GM18498 (cell line): ENCODE data around the gene HADHB.
"Not testable (repeated sequence)": the region's sequence is repeated elsewhere in the genome, so short reads cannot be mapped to it uniquely, and the experiment has no call there.

Experiments used
- ATAC-seq: cut with Tn5 transposase; IDR thresholded peaks from one replicate; pipeline ENCODE4 v1.9.1; 2021; ENCODE audit warnings: mild to moderate bottlenecking, moderate library complexity; ENCODE audit not compliant: unreplicated experiment

Gene HADHB

DNA sequence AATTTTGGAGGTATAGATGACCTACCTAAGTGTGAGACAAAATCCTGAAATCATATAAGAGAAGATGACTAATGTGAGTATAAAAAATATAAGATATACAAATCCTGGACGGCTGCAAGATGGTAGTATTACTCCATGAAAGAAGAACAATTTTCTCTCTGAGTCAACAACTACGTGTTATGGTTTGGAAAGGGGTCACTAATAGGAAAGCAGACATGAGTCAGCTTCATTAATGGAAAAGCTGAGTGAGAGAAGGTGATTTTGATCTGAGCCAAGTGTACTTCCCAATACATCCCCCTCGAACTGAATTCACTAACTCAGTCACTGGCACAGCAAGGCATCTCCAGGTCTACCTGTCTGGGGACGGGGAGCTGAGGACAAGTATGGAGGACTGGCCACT lies 81.1 kb downstream of the HADHB start:
- ATAC-seq, result no peak

DNA sequence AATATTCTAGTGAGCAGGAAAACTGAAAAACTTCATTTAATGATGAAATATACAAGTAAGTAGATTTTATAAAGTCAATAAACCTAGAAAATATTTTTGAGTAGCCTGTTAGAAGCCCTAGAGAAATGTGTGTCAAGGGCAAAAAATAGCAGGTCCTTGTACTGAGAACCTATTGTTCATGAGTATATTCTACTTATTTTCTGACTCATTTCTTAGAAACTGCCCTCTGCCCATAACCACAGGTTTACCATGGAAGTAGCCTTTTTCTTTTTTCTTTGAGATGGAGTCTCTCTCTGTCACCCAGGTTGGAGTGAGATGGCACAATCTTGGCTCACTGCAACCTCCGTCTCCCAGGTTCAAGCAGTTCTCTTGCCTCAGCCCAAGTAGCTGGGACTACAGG lies 81.8 kb downstream of the HADHB start:
- no peak for ATAC-seq

DNA sequence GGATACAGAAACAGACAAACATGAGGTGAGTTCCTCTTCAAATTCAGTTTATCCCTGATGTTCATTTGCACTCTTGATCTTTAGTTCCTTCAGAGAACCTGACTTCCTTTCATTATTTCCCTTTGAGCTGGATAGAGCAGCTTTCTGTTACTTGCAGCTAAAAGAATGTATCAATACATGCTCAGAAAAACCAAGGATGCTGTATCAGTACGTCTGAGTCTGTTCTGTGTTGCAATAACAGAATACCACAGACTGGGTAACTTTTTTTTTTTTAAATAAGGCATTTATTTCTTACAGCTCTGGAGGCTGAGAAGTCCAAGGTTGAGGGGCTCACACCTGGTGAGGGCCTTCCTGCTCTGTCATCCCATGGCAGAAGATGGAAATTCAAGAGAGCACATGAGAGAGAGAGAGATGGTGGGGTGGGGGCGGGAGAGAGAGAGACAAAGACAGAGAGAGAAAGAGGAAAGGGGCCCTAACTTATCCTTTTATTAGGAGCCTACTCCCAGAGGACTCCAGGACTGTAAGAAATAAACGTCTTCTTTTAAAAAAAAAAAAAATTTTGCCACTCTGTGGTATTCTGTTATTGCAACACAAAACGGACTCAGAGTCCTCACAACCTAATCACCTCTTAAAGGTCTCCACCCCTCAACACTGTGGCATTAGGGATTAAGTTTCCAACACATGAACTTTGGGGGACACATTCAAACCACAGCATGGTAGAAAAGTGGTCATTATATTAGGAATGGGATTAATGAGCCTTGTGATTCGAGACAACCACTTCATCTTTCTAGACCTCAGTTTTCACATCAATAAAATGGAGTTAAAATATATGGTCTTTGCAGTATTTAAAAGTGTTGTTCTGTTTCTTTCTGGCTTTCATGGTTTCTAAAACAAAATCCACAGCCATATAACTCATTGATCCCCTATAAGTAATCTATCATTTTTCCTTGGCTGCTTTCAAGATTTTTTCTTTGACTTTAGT lies 82.8 kb downstream of the HADHB start:
- no peak for ATAC-seq

DNA sequence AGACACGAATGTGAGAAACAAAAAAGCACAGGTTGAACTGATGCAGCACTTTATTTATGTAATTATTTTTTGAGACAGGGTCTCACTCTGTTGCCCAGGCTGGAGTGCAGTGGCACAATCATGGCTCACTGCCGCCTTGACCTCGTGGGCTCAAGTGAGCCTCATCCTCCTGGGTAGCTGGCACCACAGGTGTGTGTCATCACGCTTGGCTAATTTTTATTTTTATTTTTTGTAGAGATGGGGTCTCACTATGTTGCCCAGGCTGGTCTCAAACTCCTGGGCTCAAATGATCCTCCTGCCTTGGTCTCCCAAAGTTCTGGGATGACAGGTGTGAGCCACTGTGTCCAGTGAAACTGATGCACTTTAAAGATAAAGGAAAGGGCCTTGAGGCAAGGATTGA lies 84.3 kb downstream of the HADHB start:
- not testable (repeated sequence) for ATAC-seq

DNA sequence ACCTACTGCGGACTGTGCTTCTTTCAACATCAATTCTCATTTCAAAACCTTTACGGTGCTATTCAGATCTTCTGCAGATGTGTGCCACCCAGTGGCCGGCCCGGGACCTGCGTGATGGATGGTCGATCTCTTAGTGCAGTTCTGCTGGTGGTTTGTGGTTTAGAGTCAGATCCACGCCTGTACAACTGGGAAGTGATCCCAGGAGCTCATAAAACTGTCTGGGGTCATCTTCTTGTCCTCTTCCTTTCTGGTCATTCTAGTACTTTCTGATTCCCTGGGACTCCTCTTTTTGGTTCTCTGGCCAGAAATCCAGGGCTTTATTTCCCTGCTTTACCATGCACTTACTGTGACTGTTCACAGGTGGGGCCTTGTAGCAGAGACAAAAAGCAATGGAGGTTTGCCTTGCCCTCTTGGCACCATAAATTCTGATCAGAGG lies 85.4 kb downstream of the HADHB start:
- peak; percentile 75 for ATAC-seq

DNA sequence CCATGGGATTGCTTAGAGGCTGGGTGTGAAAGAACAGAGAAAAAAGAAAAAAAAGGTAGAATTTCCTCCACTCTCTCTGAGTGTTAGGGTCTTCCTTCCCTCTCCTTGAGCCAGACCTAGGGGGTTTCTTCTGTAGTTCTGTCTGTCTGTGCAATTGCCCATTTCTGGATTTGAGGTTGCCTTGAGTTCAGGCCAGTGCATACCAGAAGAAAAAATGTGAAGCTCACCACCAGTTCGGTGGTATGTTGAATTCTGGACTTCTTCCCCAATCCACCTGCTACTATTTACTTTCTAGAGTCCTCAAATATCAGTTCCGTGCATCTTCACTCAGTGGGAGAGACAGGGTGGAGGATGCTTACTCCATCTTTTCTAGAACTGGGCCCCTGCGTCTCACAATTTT lies 85.9 kb downstream of the HADHB start:
- ATAC-seq, result no peak

DNA sequence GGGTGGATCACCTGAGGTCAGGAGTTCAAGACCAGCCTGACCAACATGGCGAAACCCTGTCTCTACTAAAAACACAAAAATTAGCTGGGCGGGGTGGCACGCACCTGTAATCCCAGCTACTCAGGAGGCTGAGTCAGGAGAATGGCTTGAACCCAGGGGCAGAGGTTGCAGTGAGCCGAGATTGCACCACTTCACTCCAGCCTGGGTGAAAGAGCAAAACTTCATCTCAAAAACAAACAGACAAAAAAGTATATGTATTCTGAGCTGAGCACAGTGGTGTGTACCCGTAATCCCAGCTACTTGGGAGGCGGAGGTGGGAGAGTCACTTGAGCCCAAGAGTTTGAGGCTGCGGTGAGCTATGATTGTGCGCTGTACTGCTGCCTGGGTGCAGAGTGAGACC lies 86.6 kb downstream of the HADHB start:
- ATAC-seq, result not testable (repeated sequence)

DNA sequence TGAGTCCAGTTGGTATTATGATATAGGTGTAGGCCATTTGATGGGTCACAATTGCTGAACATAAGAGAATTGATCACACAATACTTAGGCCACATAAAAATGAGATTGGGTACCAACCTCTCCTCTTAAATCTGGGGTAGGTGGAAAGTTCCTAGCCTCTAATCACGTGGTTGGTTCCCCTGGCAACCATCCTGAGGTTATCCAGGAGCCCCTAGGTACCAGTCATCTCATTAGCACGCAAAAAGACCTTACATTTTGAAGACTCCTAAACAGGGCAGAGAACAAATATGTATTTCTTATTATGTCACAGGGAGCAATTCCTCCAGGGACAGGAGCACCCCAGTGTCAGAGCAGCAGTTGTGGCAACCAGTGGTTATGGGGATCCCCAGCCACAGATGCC lies 88.6 kb downstream of the HADHB start:
- ATAC-seq, result no peak

DNA sequence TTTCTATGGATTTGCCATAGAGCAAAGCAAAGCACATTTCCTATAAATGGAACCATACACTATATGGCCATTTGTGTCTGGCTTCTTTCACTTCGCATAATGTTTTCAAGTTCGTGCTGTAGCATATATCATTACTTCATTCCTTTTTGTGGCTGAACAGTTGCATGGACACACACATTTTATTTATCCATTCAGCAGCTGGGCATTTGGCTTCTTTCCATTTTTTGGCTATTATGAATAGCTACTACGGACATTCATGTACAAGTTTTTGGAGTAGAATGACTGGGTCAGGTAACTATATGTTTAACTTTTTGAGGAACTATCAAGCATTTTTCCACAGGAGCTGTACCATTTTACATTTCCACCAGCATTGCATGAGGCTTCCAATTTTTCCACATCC lies 90.5 kb downstream of the HADHB start:
- ATAC-seq, result no peak

DNA sequence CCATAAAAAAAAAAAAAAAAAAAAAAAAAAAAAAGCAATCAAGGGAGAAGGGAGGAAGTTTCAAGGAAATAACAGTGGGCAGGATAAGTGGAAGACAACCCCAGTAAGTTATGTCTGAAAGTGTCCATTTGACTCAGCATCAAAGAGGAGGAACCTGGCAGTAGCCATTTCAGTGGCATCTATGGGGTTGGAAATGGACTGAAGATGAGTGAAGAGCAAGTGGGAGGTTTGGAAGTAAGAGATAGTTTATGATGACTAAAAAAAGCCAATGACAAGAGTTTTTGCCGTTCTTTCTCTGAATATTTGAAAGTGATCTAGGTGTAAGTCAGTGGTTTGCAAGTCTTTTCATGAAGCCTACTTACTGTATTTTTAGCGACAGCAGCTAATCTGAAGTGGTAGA lies 92.0 kb downstream of the HADHB start:
- no peak for ATAC-seq

DNA sequence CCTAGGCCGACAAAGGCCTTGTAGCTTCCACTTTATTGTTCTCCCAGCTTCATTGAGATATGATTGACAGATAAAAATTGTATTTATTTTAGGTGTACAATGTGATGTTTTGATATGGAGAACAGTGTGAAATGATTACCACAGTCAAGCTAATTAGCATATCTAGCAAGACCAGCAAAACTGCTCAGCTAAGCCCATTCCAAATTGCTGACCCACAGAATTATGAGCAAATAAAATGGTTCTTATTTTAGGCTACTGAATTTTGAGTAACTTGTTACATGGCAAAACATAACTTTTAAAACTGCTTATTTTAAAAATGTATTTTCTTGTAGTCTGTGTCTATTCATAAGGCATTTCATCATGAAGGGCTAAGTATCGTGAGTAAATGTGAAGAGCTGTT lies 92.6 kb downstream of the HADHB start:
- ATAC-seq, result no peak
